ENCODE measurements around the gene SMG6.
"Not testable (repeated sequence)": the region's sequence is repeated elsewhere in the genome, so short reads cannot be mapped to it uniquely, and the experiment has no call there.

Gene SMG6

GRCh38 chr17:2146132-2146871 lies 157.3 kb downstream of the SMG6 start:
- no peak for DNase-seq (ENCODE audit: low spot score)
- TF ChIP-seq CTCF (IDR thresholded peaks at IDR 0.05; ENCODE audit: extremely low read depth, missing control alignments): no peak

DNA sequence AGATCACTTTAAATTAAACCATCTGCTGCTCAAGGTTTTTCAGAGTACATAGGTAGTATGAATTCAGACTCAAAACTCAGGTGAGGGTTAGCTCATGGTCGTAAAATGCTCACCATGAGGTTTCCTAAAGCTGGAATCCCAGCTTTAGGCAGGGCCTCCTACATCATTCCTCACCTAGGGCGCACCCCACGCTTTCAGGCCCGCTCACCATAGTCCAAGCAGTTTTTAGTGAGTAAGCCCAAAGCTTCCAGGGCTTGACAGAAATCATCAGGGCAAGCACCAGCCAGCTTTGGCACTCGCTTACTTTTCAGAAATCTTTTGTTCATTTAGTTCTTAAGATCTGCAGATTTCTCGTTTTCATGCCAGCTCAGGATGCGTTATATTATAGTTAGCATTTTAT lies 158.9 kb downstream of the SMG6 start:
- no peak for DNase-seq (ENCODE audit: low spot score)
- TF ChIP-seq CTCF (IDR thresholded peaks at IDR 0.05; ENCODE audit: extremely low read depth, missing control alignments): no peak

DNA sequence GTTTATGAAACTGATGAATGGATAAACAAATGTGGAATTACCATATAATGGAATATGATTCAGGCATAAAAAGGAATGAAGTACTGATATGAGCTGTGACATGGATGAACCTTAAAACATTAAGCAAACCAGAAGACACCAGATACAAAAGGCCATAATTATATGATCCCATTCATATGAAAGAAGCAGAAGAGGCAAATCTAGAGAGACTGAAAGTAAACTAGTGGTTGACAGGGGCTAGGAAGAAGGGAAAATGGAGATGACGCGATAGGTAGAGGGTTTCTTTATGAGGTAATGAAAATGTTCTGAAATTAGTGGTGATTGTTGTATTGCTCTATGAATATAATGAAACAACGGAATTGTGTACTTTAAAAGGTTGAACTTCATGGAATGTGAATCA lies 160.3 kb downstream of the SMG6 start:
- no peak for DNase-seq (ENCODE audit: low spot score)
- no peak for TF ChIP-seq CTCF (IDR thresholded peaks at IDR 0.05; ENCODE audit: extremely low read depth, missing control alignments)

DNA sequence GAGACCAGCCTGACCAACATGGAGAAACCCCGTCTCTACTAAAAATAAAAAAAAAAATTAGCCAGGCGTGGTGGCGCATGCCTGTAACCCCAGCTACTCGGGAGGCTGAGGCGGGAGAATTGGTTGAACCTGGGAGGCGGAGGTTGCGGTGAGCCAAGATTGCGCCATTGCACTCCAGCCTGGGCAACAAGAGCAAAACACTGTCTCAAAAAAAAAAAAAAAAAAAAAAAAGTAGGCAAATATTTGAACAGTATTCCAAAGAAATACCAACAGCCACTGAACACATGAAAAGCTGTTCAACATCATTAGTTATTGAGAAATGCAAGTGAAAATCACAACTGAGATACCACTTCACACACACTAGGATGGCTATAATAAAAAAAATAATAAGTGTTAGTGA lies 160.9 kb downstream of the SMG6 start:
- DNase-seq (ENCODE audit: low spot score): not testable (repeated sequence)

DNA sequence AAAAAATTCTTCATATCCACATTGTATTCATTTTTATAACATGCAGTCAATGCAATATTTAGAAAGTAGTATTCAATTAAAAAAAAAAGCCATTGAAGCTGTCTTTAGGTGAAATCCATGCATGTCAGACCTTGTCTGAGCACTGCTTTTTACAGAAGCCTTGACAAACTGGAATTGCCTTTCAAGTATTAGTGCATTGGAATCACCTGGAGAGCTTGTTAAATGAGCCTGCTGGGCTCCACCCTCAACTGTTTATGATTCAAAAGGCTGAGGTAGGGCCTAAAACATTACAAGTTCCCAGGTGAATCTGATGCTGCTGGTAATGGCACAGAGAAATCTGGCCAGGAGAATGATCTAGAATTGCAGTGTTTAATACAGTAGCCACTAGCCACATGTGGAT lies 162.9 kb downstream of the SMG6 start:
- no peak for TF ChIP-seq CTCF (IDR thresholded peaks at IDR 0.05; ENCODE audit: extremely low read depth, missing control alignments)
- no peak for DNase-seq (ENCODE audit: low spot score)

GRCh38 chr17:2138761-2139160 lies 164.8 kb downstream of the SMG6 start:
- peak; percentile 23 for DNase-seq (ENCODE audit: low spot score)
- TF ChIP-seq CTCF (IDR thresholded peaks at IDR 0.05; ENCODE audit: extremely low read depth, missing control alignments): no peak

- TF ChIP-seq CTCF (IDR thresholded peaks at IDR 0.05; ENCODE audit: extremely low read depth, missing control alignments): no peak
- peak; percentile 73 for DNase-seq (ENCODE audit: low spot score)
Measured at GRCh38 chr17:2138318-2138717, 165.3 kb downstream of the SMG6 start.

All from GM20000 (cell line).